Endometrial microvascular endothelial cells (primary cell): Measurements from ENCODE around the gene OR4E1. TPM values are rescaled to one million over a fixed set of nuclear protein-coding genes. Genes with fewer than 3 reads are reported as not detected.
"Not testable (repeated sequence)": the region's sequence is repeated elsewhere in the genome, so short reads cannot be mapped to it uniquely, and the experiment has no call there.

ENCODE experiments used
- in situ Hi-C: cut with HindIII; loops from 2 replicates; pipeline ENCODE4 v1.10.0; 2017; ENCODE audit warnings: low sequenced_read_pairs, low pct_unique_long_range_greater_than_20kb; ENCODE audit errors: inconsistent ontology term
- total RNA-seq: library from RNA; depleted of rRNA; stranded (reverse); fragments of >200 nt; gene quantifications from one replicate; pipeline ENCODE4 v1.2.3, GENCODE V29; 2015; ENCODE audit errors: inconsistent ontology term

The OR4E1 gene, protein sequence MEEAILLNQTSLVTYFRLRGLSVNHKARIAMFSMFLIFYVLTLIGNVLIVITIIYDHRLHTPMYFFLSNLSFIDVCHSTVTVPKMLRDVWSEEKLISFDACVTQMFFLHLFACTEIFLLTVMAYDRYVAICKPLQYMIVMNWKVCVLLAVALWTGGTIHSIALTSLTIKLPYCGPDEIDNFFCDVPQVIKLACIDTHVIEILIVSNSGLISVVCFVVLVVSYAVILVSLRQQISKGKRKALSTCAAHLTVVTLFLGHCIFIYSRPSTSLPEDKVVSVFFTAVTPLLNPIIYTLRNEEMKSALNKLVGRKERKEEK
- not detected for total RNA-seq

DNA sequence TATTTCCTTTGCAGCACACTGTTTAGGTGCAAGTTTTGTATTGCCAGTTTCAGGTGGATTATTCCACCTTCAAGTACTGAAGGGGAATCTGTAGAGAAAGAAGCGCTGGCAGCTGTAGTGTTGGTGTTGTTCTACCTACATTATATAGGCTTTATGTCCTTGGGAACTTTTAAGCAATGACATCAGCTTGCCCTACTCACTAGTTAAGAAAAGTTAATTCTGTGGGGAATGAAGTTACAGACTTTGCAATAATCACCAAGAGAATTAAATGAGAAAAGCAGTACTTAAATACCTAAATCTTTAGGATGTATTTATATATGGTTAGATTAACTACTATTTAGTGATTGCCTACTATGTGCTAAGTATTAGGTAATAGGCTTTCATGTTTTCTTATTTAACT is at the start of gene OR4E1:
Gene OR4E1 (minus strand): TSS at position 101 of the 400 bp plus-strand sequence. CDS start 2,883 bp downstream, outside the sequence.
- in situ Hi-C loops, result no loop called here

DNA sequence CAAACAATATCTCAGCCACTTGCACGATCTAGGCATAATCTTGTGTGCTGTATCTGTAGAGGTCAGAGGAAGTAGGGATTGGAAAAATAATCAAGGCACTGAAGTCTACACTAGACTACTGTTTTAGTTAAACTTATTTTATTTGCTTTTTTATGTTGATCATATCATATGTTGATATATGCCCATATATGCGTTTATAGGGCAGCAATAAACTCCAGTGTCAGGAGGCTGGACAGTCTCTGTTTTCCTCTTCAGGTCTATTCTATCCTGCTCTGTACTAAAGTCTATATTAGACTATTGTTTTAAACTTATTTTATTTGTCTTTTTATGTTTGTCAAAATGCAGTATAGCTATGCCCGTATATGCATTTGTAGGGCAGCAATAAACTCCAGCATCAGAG is 47.9 kb upstream of the OR4E1 start:
- in situ Hi-C loops, result no loop called here

DNA sequence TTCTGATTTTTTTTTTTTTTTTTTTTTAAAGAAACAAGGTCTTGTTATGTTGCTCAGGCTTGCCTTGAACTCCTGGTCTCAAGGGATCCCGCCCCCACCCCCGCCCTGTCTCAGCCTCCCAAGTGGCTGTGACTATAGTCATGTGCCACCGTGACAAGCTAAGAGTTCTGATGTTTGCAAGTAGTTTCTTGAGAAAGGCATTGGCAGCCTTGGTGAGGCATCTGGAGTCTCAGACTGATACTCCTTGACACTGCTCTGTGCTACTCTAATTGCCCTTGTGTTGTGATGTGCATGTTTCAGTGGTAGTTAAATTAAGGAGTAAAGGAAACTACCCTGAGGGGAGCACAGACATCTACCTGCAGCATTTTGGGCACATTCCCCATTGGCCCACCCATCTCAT is 46.2 kb upstream of the OR4E1 start:
- in situ Hi-C loops, result no loop called here

DNA sequence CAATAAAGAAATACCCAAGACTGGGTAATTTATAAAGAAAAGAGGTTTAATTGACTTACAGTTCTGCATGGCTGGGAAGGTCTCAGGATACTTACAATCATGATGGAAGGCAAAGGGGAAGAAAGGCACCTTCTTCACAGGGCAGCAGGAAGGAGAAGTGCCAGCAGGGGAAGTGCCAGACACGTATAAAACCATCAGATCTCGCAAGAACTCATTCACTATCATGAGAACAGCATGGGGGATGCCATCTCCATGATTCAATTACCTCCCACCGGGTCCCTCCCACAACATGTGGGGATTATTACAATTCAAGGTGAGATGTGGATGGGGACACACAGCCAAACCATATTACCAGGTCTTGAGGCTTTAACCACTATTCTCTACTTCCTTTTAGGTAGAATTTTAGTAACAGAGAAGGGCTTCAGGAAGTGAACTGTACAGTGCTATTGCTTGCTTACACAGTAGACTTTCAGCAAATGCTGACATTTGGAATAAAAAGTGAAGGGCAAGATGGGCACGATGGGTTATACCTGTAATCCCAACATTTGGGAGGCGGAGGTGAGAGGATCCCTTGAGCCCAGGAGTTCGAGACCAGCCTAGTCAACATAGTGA is 40.8 kb upstream of the OR4E1 start:
- in situ Hi-C loops, result no loop called here

DNA sequence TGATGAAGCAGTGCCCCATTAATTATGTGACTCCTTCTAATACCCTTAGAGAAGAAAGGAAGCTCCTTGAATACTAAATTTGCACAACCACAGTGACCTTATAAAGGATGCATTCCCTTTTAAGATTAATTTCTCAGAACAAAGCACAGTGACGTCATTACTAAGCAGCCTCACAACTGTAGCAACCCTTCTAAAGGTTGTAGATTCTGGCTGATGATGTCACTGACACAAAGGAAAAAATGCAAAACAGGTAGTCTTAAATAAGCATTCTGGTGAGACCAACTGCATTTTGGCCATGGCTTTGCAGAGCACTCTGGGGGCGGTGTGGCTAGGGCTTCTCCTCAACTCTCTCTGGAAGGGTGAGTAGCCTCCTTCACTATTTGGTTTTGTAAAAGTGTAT is 38.4 kb upstream of the OR4E1 start:
- in situ Hi-C loops, result no loop called here

DNA sequence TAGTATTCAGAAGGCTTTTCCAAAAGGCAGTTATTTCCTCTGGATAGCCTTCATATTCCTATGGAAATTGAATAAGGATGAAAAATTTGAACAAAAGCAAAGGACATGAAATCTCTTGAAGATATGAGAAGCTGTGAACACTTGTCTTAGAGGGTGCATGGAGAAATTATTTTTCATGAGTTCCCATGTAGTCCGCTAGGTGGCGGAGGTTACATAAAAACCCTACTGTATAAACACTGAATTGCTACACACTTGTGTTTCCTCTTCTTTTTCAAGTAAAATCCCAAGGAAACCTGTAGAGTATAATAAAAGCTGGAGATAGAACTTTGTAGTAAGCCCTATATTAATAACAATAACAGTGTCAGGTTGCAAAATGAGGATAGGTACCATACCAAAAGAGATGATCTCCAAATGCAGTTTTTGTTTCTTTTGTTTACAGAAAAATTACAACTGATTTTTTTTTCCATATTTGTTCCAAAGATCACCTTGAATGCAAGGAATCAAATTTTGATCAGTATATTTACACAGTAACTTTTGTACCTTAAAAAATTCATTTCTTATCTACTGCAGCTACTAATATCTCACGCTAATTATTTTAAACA is 37.8 kb upstream of the OR4E1 start:
- in situ Hi-C loops, result no loop called here

DNA sequence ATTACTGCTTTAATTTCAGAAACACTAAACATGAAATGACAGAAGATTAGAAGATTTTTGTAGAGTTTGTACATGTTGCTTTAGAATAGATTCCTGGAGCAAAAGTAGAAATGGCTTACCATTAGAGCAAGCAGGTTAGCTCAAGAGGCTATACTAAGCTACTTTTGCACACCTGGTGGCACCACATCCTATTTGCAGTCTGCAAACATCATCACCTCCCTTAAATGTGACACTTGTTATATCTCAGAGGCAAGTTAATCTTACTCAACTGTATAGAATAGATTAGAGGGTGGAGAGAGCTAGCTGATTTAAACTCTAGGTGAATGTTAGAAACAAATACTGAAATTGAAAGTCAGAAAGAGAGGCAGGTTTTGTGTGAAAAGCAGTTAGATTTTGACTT is 30.7 kb upstream of the OR4E1 start:
- in situ Hi-C loops, result no loop called here

DNA sequence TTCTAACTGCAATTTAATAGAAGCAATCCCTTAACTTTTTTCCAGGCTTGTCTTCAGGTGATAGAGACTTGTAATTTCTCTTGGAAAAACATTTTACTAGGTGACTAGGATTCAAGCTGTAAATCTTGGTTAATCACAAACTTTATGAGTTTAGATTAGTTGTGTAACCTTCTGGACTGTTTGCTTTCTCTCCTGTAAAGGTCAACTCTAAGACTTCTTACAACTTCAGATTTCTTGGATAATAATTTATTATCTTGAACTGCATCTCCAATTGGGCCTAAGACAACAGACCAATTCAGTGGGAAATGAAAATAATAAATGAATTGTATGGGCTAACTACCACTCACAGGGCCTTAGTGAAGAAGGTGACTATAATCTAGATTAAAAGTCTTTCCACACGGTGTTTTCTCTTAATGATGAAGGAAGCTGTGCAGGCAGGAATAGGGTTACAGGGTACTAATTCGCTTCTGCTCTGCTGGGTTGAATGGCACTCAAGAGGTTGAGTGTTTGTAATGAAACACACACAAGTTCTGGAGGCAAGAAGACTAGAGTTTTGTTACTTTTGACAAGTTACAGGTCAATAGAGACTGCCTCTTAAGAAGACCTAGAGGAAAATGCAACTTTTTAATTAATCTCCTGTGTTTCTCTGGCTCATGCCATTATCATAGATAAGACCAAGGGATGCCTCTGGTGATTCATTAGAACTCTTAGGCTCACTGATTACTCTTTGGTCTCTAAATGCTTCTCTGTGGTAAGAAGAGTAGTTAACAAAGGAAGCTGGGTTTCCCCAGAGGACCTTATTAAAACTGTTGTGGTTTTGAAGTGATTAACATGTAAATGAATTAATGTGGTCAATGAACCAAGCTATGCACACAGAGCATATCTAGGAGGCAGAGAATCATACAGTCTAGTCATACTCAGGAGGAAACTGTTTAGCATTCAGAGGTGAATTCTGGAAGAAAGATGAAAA is 30.0 kb upstream of the OR4E1 start:
- in situ Hi-C loops, result no loop called here

DNA sequence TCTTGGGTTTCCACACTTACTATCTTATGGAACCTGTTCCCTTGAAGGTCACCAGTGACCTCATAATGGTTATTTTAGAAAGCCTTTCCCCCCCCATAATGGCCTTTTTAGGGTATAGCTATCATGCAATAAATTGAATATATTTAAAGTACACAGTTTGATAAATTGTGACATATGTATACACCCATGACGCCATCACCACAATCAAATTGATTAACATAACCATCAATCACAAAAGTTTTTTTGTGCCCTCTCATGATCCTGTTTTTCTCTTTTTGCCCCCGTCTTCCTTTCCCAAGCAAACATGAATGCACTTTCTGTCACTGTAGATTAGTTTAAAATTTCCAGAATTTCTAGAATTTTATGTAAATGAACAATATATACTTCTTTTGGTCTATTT is 28.7 kb upstream of the OR4E1 start:
- in situ Hi-C loops, result no loop called here

DNA sequence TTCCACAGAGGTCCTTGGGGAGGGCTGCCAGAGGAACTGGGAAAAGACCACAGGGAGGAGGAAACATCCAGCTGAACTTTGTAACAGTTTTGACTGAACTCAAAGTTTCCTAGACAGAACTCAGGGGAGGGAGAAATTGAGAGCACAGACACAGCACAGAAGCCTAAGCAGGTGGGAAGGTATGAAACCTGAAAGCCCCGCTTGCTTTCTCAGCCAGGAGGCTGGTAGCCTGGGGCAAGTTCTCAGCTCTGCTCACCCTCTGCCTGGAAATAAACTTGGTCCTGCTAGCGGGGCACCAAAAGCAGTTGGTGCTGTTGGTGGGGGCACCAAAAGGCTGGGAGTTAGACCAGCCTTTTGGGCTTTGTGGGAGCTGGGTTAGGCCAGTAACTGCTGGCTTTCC is 25.9 kb upstream of the OR4E1 start:
- in situ Hi-C loops, result no loop called here

DNA sequence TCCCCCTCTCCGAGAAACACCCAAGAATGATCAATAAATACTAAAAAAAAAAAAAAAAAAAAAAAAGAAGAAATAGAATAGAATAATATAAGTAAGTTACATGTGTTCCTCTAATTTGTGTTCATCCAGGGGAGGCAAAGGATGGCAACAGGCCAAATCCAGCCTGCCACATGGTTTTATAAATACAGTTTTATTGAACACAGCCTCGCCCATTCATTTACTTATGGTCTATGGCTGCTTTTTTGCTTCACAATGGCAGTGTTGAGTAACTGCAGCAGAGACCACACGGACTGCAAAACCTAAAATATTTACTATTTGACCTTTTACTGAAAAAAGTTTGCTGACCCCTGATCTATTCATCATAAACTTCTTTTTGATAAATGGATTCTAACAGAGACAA is 24.9 kb upstream of the OR4E1 start:
- in situ Hi-C loops, result not testable (repeated sequence)

DNA sequence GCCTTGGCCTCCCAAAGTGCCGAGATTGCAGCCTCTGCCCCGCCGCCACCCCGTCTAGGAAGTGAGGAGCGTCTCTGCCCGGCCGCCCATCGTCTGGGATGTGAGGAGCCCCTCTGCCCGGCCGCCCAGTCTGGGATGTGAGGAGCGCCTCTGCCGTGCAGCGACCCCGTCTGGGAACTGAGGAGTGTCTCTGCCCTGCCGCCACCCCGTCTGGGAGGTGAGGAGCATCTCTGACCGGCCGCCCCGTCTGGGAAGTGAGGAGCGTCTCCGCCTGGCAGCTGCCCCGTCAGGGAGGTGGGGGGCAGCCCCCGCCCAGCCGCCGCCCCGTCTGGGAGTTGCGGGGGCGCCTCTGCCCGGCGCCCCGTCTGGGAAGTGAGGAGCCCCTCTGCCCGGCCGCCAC is 24.0 kb upstream of the OR4E1 start:
- in situ Hi-C loops, result not testable (repeated sequence)

DNA sequence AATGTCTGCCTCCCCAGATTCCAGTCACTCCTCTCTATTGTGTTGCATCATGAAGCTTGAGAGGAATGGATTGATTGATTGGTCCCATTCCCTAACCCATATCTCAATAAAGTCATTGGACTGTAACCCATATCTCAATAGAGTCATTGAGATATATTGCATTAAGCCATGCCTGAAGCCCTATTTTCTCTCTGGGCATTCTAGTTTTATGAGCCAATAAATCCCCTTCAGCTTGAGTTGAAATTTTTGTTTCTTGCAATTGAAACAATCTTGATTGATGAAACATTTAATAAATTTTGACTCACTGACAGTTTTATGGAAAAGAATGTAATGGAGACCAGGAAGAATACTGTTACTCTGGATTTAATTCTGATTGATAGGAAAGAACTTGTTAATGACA is 20.8 kb upstream of the OR4E1 start:
- in situ Hi-C loops, result no loop called here

DNA sequence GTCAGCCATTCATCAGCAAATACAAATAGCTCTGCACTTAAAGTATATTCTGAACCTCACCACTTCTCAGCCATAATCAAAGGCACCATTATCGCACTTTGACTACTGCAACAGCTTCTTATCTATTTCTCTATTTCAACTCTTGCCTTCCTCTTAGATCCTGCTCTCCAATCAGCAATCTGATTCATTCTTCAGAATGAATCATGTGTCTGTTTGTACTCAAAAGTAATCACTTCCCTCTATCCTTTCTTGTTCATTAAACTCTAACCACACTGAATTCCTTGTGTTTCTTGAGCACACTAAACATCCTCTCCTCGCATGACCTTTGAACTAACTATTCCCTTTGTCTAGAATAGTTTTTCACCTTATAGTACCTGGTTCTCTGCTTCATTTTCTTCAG is 12.8 kb upstream of the OR4E1 start:
- in situ Hi-C loops, result no loop called here

DNA sequence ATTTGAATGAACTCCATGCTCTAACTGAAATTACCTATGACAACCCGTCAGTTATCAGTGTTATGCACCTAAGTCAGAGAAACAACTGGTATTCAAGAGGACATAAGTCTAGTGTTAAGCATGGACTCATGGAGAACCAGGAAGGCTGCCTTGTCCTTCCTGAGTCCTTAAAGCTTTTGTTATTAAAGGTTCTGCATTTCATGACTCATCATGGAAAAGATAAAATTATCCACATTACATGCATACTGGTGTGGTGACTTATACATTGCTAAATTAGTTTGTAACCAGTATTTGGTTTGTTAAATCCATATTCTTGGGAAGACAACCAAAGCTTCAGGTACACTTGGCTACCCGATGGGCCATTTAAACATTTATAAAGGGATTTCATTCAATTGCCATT is 6.5 kb upstream of the OR4E1 start:
- in situ Hi-C loops, result no loop called here

DNA sequence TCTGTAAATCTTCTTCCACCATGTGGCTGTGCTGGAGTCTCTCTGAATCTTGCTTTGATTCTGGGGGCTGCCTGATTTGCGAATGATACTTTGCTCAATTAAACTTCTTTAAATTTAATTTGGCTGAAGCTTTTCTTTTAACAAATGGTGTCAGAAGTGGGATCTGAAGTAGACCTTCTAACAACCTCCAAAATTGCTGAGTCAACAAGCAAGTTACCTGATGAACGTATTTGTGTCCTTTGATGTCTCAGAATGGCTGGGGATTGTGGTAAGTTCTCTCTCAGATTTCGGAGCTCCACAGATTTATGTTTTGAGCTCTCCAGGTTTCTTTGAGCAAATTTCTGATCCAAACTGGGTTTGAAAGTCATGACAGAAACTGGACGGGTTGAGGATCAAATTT is 1.9 kb upstream of the OR4E1 start:
- in situ Hi-C loops, result no loop called here

DNA sequence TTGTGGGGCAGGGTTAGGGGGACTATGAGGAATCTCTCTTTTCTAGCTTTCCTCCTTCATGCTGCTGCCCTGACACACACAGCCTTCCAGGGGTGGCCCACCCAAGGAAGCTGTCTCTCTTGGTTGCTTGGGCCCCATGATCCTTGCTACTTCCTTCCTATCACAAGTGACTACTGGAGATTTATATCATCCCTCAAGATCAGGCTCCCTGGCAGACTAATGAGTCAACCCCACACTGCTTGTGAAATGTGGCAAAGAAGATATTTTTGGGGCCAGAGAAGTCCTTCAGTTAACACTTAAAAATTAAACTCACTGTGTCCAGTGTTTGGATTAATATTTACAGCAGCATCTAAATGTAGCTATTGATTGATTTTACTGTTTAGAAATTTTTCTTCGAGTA is 1.5 kb downstream of the OR4E1 start:
- in situ Hi-C loops, result no loop called here

DNA sequence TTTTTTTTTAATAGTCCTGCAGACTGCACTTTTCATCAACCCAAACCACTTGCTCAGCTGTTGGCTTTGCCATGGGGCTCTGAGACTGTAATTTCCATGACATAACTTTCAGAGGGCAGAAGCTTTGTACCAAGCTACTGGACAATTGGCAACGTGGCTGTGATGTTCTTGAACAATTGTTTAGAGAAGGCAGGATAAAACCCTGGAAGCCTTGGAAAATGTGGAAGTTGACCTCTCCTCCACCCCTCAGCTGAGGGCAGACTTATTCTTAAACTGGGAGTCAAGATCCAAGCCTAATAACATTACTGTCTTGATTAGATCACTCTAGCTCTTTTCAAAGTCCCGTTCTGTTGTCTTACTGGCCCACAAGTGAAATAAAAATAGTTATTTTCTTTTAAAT is 2.2 kb downstream of the OR4E1 start:
- in situ Hi-C loops, result no loop called here

DNA sequence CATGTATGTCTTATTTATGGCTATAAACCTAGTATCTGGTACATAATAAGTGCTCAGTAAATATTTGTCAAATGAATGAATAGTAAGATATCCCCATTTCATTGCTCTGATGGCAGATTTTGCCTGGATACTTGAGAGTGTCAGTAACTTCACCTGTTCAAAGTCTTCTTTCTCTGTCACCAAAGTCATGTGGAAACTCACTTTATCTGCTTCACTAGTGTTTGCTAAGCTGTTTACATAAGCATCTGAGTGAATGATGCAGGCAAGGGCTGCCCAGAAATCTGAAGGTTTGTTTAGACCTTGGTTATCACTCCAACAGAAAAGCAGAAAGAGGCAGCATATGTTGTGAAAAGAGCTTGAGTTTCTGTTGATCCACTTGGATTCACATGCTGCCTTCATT is 4.3 kb downstream of the OR4E1 start:
- in situ Hi-C loops, result no loop called here
